Endodermal cell (in vitro differentiated cells): Measurements from ENCODE around the gene NRXN3. TPM values are rescaled to one million over a fixed set of nuclear protein-coding genes. Genes with fewer than 3 reads are reported as not detected.
A peak's percentile ranks its signal among the peaks of the same experiment; 100 is the strongest.

Experiments used
- DNase-seq: peaks from one replicate; pipeline ENCODE4 v3.0.0-alpha.2; 2017
- H3K27ac ChIP-seq: 2 replicates; pipeline ENCODE4 v1.5.1; 2013; ENCODE audit warnings: mild to moderate bottlenecking, low read depth, low read length, moderate library complexity
- H3K27me3 ChIP-seq: 2 replicates; pipeline ENCODE4 v1.6.1; 2013; ENCODE audit warnings: mild to moderate bottlenecking, low read length, moderate library complexity; ENCODE audit not compliant: insufficient read depth, control insufficient read depth, poor library complexity, severe bottlenecking
- H3K36me3 ChIP-seq: 2 replicates; pipeline ENCODE4 v1.7.0; 2013; ENCODE audit warnings: mild to moderate bottlenecking, low read length, moderate library complexity; ENCODE audit not compliant: control insufficient read depth, insufficient read depth
- H3K4me1 ChIP-seq: one replicate; pipeline ENCODE4 v1.7.0; 2013; ENCODE audit warnings: low read length; ENCODE audit not compliant: control insufficient read depth, insufficient read depth
- H3K4me3 ChIP-seq: 2 replicates; pipeline ENCODE4 v1.5.1; 2013; ENCODE audit warnings: mild to moderate bottlenecking, low read length, moderate library complexity
- H3K9ac ChIP-seq: 2 replicates; pipeline ENCODE4 v1.6.1; 2013; ENCODE audit warnings: mild to moderate bottlenecking, low read length, moderate library complexity; ENCODE audit not compliant: poor library complexity, severe bottlenecking; ENCODE audit errors: extremely low read depth
- H3K9me3 ChIP-seq: 2 replicates; pipeline ENCODE4 v1.6.1; 2013; ENCODE audit warnings: mild to moderate bottlenecking, low read length, moderate library complexity; ENCODE audit not compliant: control insufficient read depth
- H3K27ac Mint-ChIP-seq: 2 replicates; pipeline ENCODE4 v1.8.0; 2020; ENCODE audit warnings: mixed read lengths
- H3K27me3 Mint-ChIP-seq: 2 replicates; pipeline ENCODE4 v1.8.0; 2021; ENCODE audit warnings: mild to moderate bottlenecking, mixed read lengths; ENCODE audit not compliant: insufficient read depth
- H3K36me3 Mint-ChIP-seq: 2 replicates; pipeline ENCODE4 v1.8.0; 2020; ENCODE audit warnings: low read depth, mixed read lengths
- H3K4me1 Mint-ChIP-seq: 2 replicates; pipeline ENCODE4 v1.8.0; 2020; ENCODE audit warnings: mixed read lengths
- H3K4me3 Mint-ChIP-seq: 2 replicates; pipeline ENCODE4 v1.8.0; 2020; ENCODE audit warnings: mild to moderate bottlenecking, moderate library complexity, mixed read lengths
- H3K9me3 Mint-ChIP-seq: 2 replicates; pipeline ENCODE4 v1.8.0; 2020; ENCODE audit warnings: mild to moderate bottlenecking, mixed read lengths
- WGBS, 2 experiments: methylation state at CpG; one replicate each; pipeline versions ENCODE4 v1.1.5 to v1.1.7; 2013; ENCODE audit warnings: missing lambda C conversion rate in 2 of 2, mixed read lengths in 1 of 2; ENCODE audit not compliant: insufficient coverage in 1 of 2, insufficient read length in 1 of 2; 5-methylcytosine and 5-hydroxymethylcytosine counted together
- total RNA-seq, 2 donors: library from RNA; stranded (reverse); fragmentation: NEBNext Ultra II Directional in 1 of 2; extraction: Animal tissue kit (Norgen Biotek cat#: 25700) in 1 of 2; gene quantifications; 2 replicates in 1 of 2; 3 replicates in 1 of 2; pipeline ENCODE4 v1.2.1, GENCODE V29; 2021
- TF ChIP-seq, protein P1 (sequence below): fragments of 200-600 bp; sonication (generic); conservative IDR thresholded peaks from 2 replicates; pipeline ENCODE4 v1.5.0; 2021; ENCODE audit warnings: antibody characterized with exemption, mild to moderate bottlenecking

The NRXN3 gene
- total RNA-seq, 2 donors from 2014 or later = 20.9 to 21.4 TPM

DNA sequence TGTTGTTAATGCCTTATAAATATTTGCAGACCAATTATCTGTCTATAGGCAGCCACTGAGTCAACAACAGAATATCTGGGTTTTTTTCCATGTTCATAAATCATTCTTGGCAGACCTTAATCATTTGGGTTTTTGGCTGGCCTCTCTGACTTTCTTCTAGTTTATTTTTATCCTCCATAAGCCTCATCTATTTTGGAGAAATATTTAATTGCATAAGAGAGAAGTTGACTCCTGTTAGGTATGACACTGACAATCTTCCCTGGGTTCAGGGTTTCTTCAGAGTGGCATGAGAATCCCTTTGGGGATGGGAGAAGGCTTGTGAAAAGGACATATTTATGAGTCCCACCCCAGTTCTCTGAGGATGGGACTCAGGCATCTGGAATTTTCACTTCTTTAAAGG, 299.8 kb downstream of the NRXN3 start:
- Histone ChIP-seq H3K9me3 (peaks cover 12% of the 10 kb centered on the region), H3K4me3 (no peak overlapping the region), H3K36me3 (no peaks in the 10 kb centered on the region), H3K9ac (no peak overlapping the region), H3K27ac (no peak overlapping the region), H3K4me1 (peaks cover 4% of the 10 kb centered on the region), H3K27me3 (no peaks in the 10 kb centered on the region)
- H3K4me3 Mint-ChIP-seq = no peak overlapping the region
- H3K36me3 Mint-ChIP-seq = no peaks in the 10 kb centered on the region
- H3K27ac Mint-ChIP-seq = no peak overlapping the region
- H3K4me1 Mint-ChIP-seq = peaks cover 1% of the 10 kb centered on the region
- TF ChIP-seq, protein P1, sequence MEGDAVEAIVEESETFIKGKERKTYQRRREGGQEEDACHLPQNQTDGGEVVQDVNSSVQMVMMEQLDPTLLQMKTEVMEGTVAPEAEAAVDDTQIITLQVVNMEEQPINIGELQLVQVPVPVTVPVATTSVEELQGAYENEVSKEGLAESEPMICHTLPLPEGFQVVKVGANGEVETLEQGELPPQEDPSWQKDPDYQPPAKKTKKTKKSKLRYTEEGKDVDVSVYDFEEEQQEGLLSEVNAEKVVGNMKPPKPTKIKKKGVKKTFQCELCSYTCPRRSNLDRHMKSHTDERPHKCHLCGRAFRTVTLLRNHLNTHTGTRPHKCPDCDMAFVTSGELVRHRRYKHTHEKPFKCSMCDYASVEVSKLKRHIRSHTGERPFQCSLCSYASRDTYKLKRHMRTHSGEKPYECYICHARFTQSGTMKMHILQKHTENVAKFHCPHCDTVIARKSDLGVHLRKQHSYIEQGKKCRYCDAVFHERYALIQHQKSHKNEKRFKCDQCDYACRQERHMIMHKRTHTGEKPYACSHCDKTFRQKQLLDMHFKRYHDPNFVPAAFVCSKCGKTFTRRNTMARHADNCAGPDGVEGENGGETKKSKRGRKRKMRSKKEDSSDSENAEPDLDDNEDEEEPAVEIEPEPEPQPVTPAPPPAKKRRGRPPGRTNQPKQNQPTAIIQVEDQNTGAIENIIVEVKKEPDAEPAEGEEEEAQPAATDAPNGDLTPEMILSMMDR = no peak
- no peaks in the 10 kb centered on the region for H3K27me3 Mint-ChIP-seq
- no peak for DNase-seq
- H3K9me3 Mint-ChIP-seq = peaks cover 7% of the 10 kb centered on the region

- TF ChIP-seq, protein P1 = no peak
- DNase-seq = no peak
These were observed 309.1 kb downstream of the NRXN3 start for GRCh38 chr14:78479127-78479780.

GRCh38 chr14:78484028-78484427, 313.9 kb downstream of the NRXN3 start:
- H3K9me3 ChIP-seq = no peaks in the 10 kb centered on the region
- Mint-ChIP-seq H3K27ac (no peak overlapping the region), H3K36me3 (no peaks in the 10 kb centered on the region), H3K27me3 (no peaks in the 10 kb centered on the region), H3K9me3 (no peaks in the 10 kb centered on the region), H3K4me3 (no peak overlapping the region), H3K4me1 (no peaks in the 10 kb centered on the region)
- TF ChIP-seq, protein P1 = no peak
- peak; percentile 41 for DNase-seq
- H3K36me3 ChIP-seq = no peaks in the 10 kb centered on the region
- H3K4me3 ChIP-seq = no peak overlapping the region
- no peaks in the 10 kb centered on the region for H3K27me3 ChIP-seq
- H3K27ac ChIP-seq = no peak overlapping the region
- H3K9ac ChIP-seq = no peak overlapping the region
- 79% methylated on average over 2 of the region's 2 CpGs; no CpG with 5 or more reads in 1 of the 2 experiments for WGBS, 2 experiments
- peaks cover 11% of the 10 kb centered on the region for H3K4me1 ChIP-seq

More at GRCh38 chr14:78479127-78479780, 309.1 kb downstream of the NRXN3 start:
- H3K36me3 Mint-ChIP-seq = no peaks in the 10 kb centered on the region
- H3K27me3 Mint-ChIP-seq = no peaks in the 10 kb centered on the region
- peaks cover 11% of the 10 kb centered on the region for H3K4me1 ChIP-seq
- H3K27ac ChIP-seq = no peak overlapping the region
- 84% methylated on average over 4 to 5 of the region's 5 CpGs for WGBS, 2 experiments
- no peaks in the 10 kb centered on the region for H3K36me3 ChIP-seq
- H3K9me3 Mint-ChIP-seq = no peaks in the 10 kb centered on the region
- no peak overlapping the region for H3K9ac ChIP-seq
- H3K27ac Mint-ChIP-seq = no peak overlapping the region
- H3K9me3 ChIP-seq = peaks cover 3% of the 10 kb centered on the region
- H3K4me3 ChIP-seq = no peak overlapping the region
- H3K4me1 Mint-ChIP-seq = peaks cover 12% of the 10 kb centered on the region
- H3K4me3 Mint-ChIP-seq = no peak overlapping the region
- H3K27me3 ChIP-seq = no peaks in the 10 kb centered on the region
